ENCODE measurements around the gene ADARB2.

- no peak for TF ChIP-seq CTCF (IDR thresholded peaks at IDR 0.05)
- TF ChIP-seq POLR2A (IDR thresholded peaks at IDR 0.05), result no peak
Measured at GRCh38 chr10:1582739-1583138, 154.6 kb downstream of the ADARB2 start.

Data from testis (tissue), 2 donors.